H1 (cell line): ENCODE data around the gene TSPAN15. TPM values are rescaled to one million over a fixed set of nuclear protein-coding genes. Genes with fewer than 3 reads are reported as not detected.

Source experiments
- CTCF ChIA-PET: fragments of 300-600 bp; sonication (Branson Sonifier 250); formaldehyde crosslinking; loops from one replicate; lab custom pipeline; 2021; ENCODE audit not compliant: partially characterized antibody; lab: Charles Lee
- POLR2A ChIA-PET: fragments of 300-600 bp; sonication (Branson Sonifier 250); formaldehyde crosslinking; loops from one replicate; lab custom pipeline; 2021; ENCODE audit warnings: inconsistent platforms; ENCODE audit not compliant: partially characterized antibody; lab: Charles Lee
- DNase-seq, 2 experiments: peaks; one replicate each; pipeline versions ENCODE4 v3.0.0 to v3.0.0-alpha.2; 2010 to 2022; ENCODE audit warnings: low spot score in 2 of 2, low read depth in 1 of 2, mixed read lengths in 1 of 2
- FAIRE-seq: peaks from 2 replicates; lab custom pipeline; 2011; peaks lifted over from hg19 to GRCh38; lab: Jason Lieb, UNC
- H2AFZ ChIP-seq: 2 replicates; pipeline ENCODE4 v1.8.1; 2012; ENCODE audit warnings: low read length, inconsistent platforms
- H2AK5ac ChIP-seq: 2 replicates; pipeline ENCODE4 v1.6.1; 2013; ENCODE audit warnings: low read depth, low read length
- H2BK120ac ChIP-seq: replicated peaks from 2 replicates; pipeline ENCODE3; 2013; ENCODE audit warnings: low read depth, low read length, inconsistent platforms
- H2BK12ac ChIP-seq: 2 replicates; pipeline ENCODE4 v1.6.1; 2013; ENCODE audit warnings: low read depth, low read length
- H2BK15ac ChIP-seq: 2 replicates; pipeline ENCODE4 v1.6.1; 2013; ENCODE audit warnings: low read length
- H2BK20ac ChIP-seq: 2 replicates; pipeline ENCODE4 v1.6.1; 2013; ENCODE audit warnings: low read length
- H2BK5ac ChIP-seq: 2 replicates; pipeline ENCODE4 v1.6.1; 2013; ENCODE audit warnings: low read depth, low read length
- H3K14ac ChIP-seq: 2 replicates; pipeline ENCODE4 v1.6.1; 2013; ENCODE audit warnings: inconsistent platforms; ENCODE audit not compliant: insufficient read length
- H3K18ac ChIP-seq: 2 replicates; pipeline ENCODE4 v1.6.1; 2013; ENCODE audit warnings: low read length; ENCODE audit errors: extremely low read depth
- H3K23ac ChIP-seq: 2 replicates; pipeline ENCODE4 v1.6.1; 2013; ENCODE audit warnings: inconsistent platforms; ENCODE audit not compliant: insufficient read length
- H3K23me2 ChIP-seq: 2 replicates; pipeline ENCODE4 v1.6.1; 2013; ENCODE audit warnings: low read depth, low read length
- H3K27ac ChIP-seq: 2 replicates; pipeline ENCODE4 v1.6.1; 2011; ENCODE audit warnings: low read depth, low read length, inconsistent platforms
- H3K27me3 ChIP-seq, 4 experiments: replicated peaks in 1 of 4; 1 replicate in 1 of 4; 2 replicates in 3 of 4; pipeline versions ENCODE4 v1.6.1 to v1.8.1; 2011 to 2013; ENCODE audit warnings: low read length in 3 of 4, mild to moderate bottlenecking in 3 of 4, inconsistent platforms in 2 of 4, mixed read lengths in 2 of 4, moderate library complexity in 1 of 4; ENCODE audit not compliant: control insufficient read depth in 3 of 4, insufficient read depth in 3 of 4; ENCODE audit errors: extremely low read depth in 1 of 4
- H3K36me3 ChIP-seq, 4 experiments: 2 replicates each; pipeline versions ENCODE4 v1.6.1 to v1.8.1; 2011 to 2013; ENCODE audit warnings: mild to moderate bottlenecking in 4 of 4, low read length in 3 of 4, moderate library complexity in 2 of 4, control low read depth in 1 of 4, inconsistent platforms in 1 of 4; ENCODE audit not compliant: insufficient read depth in 4 of 4, control insufficient read depth in 2 of 4
- H3K4ac ChIP-seq: replicated peaks from 2 replicates; pipeline ENCODE3; 2013; ENCODE audit warnings: low read length, low read depth, mixed read lengths, inconsistent platforms; ENCODE audit not compliant: insufficient read length
- H3K4me1 ChIP-seq, 4 experiments: replicated peaks in 1 of 4; 1 replicate in 1 of 4; 2 replicates in 3 of 4; pipeline versions ENCODE4 v1.6.1 to v1.8.1; 2011 to 2013; ENCODE audit warnings: low read length in 3 of 4, inconsistent platforms in 2 of 4, mixed read lengths in 1 of 4; ENCODE audit not compliant: insufficient read depth in 4 of 4, control insufficient read depth in 3 of 4
- H3K4me2 ChIP-seq, 2 experiments: 2 replicates each; pipeline versions ENCODE4 v1.6.1 to v1.8.1; 2011 to 2013; ENCODE audit warnings: low read depth in 2 of 2, low read length in 2 of 2, control low read depth in 1 of 2, inconsistent platforms in 1 of 2, mild to moderate bottlenecking in 1 of 2; ENCODE audit not compliant: insufficient read depth in 1 of 2
- H3K4me3 ChIP-seq, 4 experiments: fragments of 200-600, 300-600 bp in 1 of 4; sonication (generic), shearing (Covaris generic), sonication (Bioruptor Twin) in 1 of 4; 2 replicates each; pipeline versions ENCODE4 v1.5.1 to v1.8.1; 2011 to 2016; ENCODE audit warnings: low read length in 4 of 4, low read depth in 3 of 4, control low read depth in 2 of 4, inconsistent platforms in 2 of 4, mild to moderate bottlenecking in 2 of 4, mixed read lengths in 1 of 4, moderate library complexity in 1 of 4; ENCODE audit not compliant: insufficient read depth in 2 of 4; ENCODE audit errors: extremely low read depth in 1 of 4
- H3K56ac ChIP-seq: replicated peaks from 2 replicates; pipeline ENCODE3; 2013; ENCODE audit warnings: low read depth, mild to moderate bottlenecking, mixed read lengths, low read length, inconsistent platforms; ENCODE audit not compliant: insufficient read length
- H3K79me1 ChIP-seq: 2 replicates; pipeline ENCODE4 v1.6.1; 2013; ENCODE audit warnings: low read depth, low read length, control low read depth
- H3K79me2 ChIP-seq, 2 experiments: 2 replicates each; pipeline versions ENCODE4 v1.6.1 to v1.8.1; 2012 to 2013; ENCODE audit warnings: low read length in 2 of 2, mild to moderate bottlenecking in 2 of 2, inconsistent platforms in 1 of 2; ENCODE audit not compliant: insufficient read depth in 2 of 2, control insufficient read depth in 1 of 2
- H3K9ac ChIP-seq, 4 experiments: replicated peaks in 1 of 4; 1 replicate in 1 of 4; 2 replicates in 3 of 4; pipeline versions ENCODE4 v1.6.1 to v1.8.1; 2011 to 2013; ENCODE audit warnings: low read depth in 3 of 4, low read length in 3 of 4, control low read depth in 2 of 4, mild to moderate bottlenecking in 2 of 4, moderate library complexity in 2 of 4, inconsistent platforms in 1 of 4; ENCODE audit errors: extremely low read depth in 1 of 4
- H3K9me3 ChIP-seq, 2 experiments: 2 replicates each; pipeline versions ENCODE4 v1.6.1 to v1.8.1; 2012 to 2013; ENCODE audit warnings: mild to moderate bottlenecking in 2 of 2, moderate library complexity in 2 of 2, control low read depth in 1 of 2, inconsistent platforms in 1 of 2, low read depth in 1 of 2, low read length in 1 of 2, mixed read lengths in 1 of 2; ENCODE audit not compliant: insufficient read depth in 2 of 2
- H4K20me1 ChIP-seq, 2 experiments: replicated peaks in 1 of 2; 2 replicates each; pipeline versions ENCODE3 to v1.8.1; 2011 to 2013; ENCODE audit warnings: inconsistent platforms in 2 of 2, low read length in 2 of 2, mild to moderate bottlenecking in 1 of 2; ENCODE audit not compliant: insufficient read depth in 2 of 2, control insufficient read depth in 1 of 2
- H4K5ac ChIP-seq: 2 replicates; pipeline ENCODE4 v1.6.1; 2013; ENCODE audit warnings: low read length, low read depth, mixed read lengths, inconsistent platforms; ENCODE audit not compliant: insufficient read length
- H4K8ac ChIP-seq: 2 replicates; pipeline ENCODE4 v1.8.0; 2013; ENCODE audit warnings: mild to moderate bottlenecking, moderate library complexity, low read length, inconsistent platforms; ENCODE audit not compliant: insufficient read depth; ENCODE audit errors: extremely low read depth
- H4K91ac ChIP-seq: replicated peaks from 2 replicates; pipeline ENCODE3; 2013; ENCODE audit warnings: low read length, mixed read lengths, inconsistent platforms; ENCODE audit not compliant: insufficient read length
- WGBS, 2 experiments: shearing (Covaris generic) in 1 of 2; methylation state at CpG; one replicate each; pipeline versions ENCODE4 v1.1.6 to v1.1.7; 2013 to 2015; ENCODE audit warnings: low lambda C conversion rate in 2 of 2, mixed read lengths in 2 of 2, inconsistent platforms in 1 of 2, low coverage in 1 of 2, missing lambda C conversion rate in 1 of 2; ENCODE audit not compliant: insufficient replicate concordance in 2 of 2, insufficient coverage in 1 of 2, insufficient read length in 1 of 2; ENCODE audit errors: extremely low coverage in 1 of 2, missing lambda C conversion rate in 1 of 2; 5-methylcytosine and 5-hydroxymethylcytosine counted together
- polyA plus RNA-seq, 7 experiments: library from polyadenylated mRNA; depleted of rRNA in 3 of 7; stranded (reverse) in 5 of 7; unstranded in 2 of 7; fragments of >200 nt in 5 of 7; fragments of 200-250 nt in 2 of 7; gene quantifications; 1 replicate in 5 of 7; 2 replicates in 1 of 7; 4 replicates in 1 of 7; pipeline versions ENCODE4 v1.2.1 to v1.2.3, GENCODE V29; 2011 to 2013; ENCODE audit warnings: missing spikeins in 2 of 7, mixed read lengths in 2 of 7
- total RNA-seq: library from RNA; stranded (reverse); fragmentation: NEBNext Ultra II Directional; extraction: Animal tissue kit (Norgen Biotek cat#: 25700); gene quantifications from 2 replicates; pipeline ENCODE4 v1.2.1, GENCODE V29; 2021

The TSPAN15 gene
- total and polyA plus RNA-seq, 2 of the 8 experiments (the other 6 are each of a cell fraction or from before 2014, with no cell fraction given), result 9.7 to 20.0 TPM

- no peak overlapping the region for H2AFZ ChIP-seq
- ChIA-PET POLR2A (no interaction called here), CTCF (interaction anchor here (0.6 to 1.7 kb wide), 6 partner anchors 10 to 94 kb away, joined by 3 to 6 read pairs (median 3); partner anchors contain the start of gene TSPAN15)
- no peak overlapping the region for H3K14ac ChIP-seq
- H3K27me3 ChIP-seq, result no peaks in the 10 kb centered on the region
- no peak overlapping the region for H2AK5ac ChIP-seq
- no peak overlapping the region for H2BK20ac ChIP-seq
- H4K5ac ChIP-seq, result no peak overlapping the region
- no peak overlapping the region for H3K27ac ChIP-seq
- H3K79me1 ChIP-seq, result no peaks in the 10 kb centered on the region
- no peak overlapping the region for H3K56ac ChIP-seq
- no peak overlapping the region for H2BK120ac ChIP-seq
- no peak overlapping the region for H2BK5ac ChIP-seq
- no peak for DNase-seq
- H4K91ac ChIP-seq, result no peak overlapping the region
- no peak overlapping the region for H3K4me2 ChIP-seq
- peak overlapping the region; percentile 53 for H4K8ac ChIP-seq
- no peak overlapping the region for H3K9ac ChIP-seq
- WGBS, 2 experiments, result 92% methylated on average over 4 of the region's 5 CpGs; no CpG with 5 or more reads in 1 of the 2 experiments
- no peaks in the 10 kb centered on the region for H3K23me2 ChIP-seq
- H4K20me1 ChIP-seq, result peaks cover 0 to 2% of the 10 kb centered on the region in 2 experiments
- H3K4ac ChIP-seq, result no peak overlapping the region
- H3K79me2 ChIP-seq, result no peaks in the 10 kb centered on the region
- no peaks in the 10 kb centered on the region for H3K9me3 ChIP-seq
- FAIRE-seq, result no peak
- H3K36me3 ChIP-seq, result no peaks in the 10 kb centered on the region
- H2BK15ac ChIP-seq, result no peak overlapping the region
- no peak overlapping the region for H3K4me3 ChIP-seq
- H3K4me1 ChIP-seq, result no peaks in the 10 kb centered on the region; a peak in 1 of 7 replicates
- H2BK12ac ChIP-seq, result no peak overlapping the region
- H3K18ac ChIP-seq, result no peak overlapping the region
- H3K23ac ChIP-seq, result no peak overlapping the region
These were observed 10.2 kb downstream of the TSPAN15 start for GRCh38 chr10:69461243-69462025.
